ENCODE results near the gene SMCP.

DNA sequence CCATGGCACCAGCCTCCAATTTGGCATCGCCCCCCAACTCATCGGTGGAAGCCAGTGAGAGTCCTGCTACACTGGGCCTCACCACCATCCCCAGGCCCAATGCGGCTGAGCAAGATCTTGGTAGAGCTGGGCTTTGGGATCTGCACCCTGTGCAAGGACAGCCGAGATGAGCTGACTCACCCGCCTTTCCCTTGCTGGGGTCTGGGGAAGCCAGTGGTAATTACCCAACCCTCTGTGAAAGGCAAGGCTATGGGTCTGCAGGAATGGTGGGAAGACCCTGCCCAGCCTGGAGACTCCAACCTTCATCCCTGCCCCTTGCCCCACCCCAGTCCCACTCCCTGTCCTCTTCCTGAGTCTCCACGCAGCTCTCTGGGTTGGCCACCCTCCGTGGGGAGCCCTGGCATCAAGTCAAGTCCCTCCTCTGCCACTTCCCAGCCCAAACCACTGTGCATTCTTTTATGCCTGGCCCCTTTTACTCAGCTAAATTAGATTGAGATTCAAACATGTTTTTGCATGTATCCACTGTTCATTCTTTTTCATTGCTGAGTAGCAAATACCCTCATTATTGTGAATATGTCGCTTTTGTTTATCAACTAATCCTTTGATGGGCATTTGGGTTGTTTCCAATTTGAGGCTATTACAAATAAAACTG is 8.8 kb downstream of the SMCP start:
- TF ChIP-seq, protein P1, sequence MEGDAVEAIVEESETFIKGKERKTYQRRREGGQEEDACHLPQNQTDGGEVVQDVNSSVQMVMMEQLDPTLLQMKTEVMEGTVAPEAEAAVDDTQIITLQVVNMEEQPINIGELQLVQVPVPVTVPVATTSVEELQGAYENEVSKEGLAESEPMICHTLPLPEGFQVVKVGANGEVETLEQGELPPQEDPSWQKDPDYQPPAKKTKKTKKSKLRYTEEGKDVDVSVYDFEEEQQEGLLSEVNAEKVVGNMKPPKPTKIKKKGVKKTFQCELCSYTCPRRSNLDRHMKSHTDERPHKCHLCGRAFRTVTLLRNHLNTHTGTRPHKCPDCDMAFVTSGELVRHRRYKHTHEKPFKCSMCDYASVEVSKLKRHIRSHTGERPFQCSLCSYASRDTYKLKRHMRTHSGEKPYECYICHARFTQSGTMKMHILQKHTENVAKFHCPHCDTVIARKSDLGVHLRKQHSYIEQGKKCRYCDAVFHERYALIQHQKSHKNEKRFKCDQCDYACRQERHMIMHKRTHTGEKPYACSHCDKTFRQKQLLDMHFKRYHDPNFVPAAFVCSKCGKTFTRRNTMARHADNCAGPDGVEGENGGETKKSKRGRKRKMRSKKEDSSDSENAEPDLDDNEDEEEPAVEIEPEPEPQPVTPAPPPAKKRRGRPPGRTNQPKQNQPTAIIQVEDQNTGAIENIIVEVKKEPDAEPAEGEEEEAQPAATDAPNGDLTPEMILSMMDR (IDR thresholded peaks at IDR 0.05): no peak
- TF ChIP-seq POLR2A (IDR thresholded peaks at IDR 0.05): no peak
